Upper lobe of left lung (tissue), 6 donors: Measurements from ENCODE around the gene SLC1A2. TPM values are rescaled to one million over a fixed set of nuclear protein-coding genes. Genes with fewer than 3 reads are reported as not detected.

Source experiments
- ATAC-seq, 2 donors: fragments of 200-7000 bp; cut with Tn5 transposase; one replicate each; pipeline ENCODE4 v1.9.1; 2022; ENCODE audit warnings: mild to moderate bottlenecking in 2 of 2, moderate library complexity in 2 of 2; ENCODE audit not compliant: low FRiP score in 2 of 2
- DNase-seq, 2 donors: peaks; one replicate each; pipeline ENCODE4 v3.0.0-alpha.2; 2019 to 2020
- H3K27ac ChIP-seq, 4 donors: fragments of 200-600 bp; sonication (generic); one replicate each; pipeline ENCODE4 v1.5.1; 2016 to 2019
- H3K27me3 ChIP-seq, 4 donors: fragments of 200-600 bp; sonication (generic); one replicate each; pipeline ENCODE4 v1.5.1; 2017 to 2019
- H3K36me3 ChIP-seq, 4 donors: fragments of 200-600 bp; sonication (generic); one replicate each; pipeline ENCODE4 v1.5.1; 2016 to 2019
- H3K4me1 ChIP-seq, 4 donors: fragments of 200-600 bp; sonication (generic); one replicate each; pipeline ENCODE4 v1.5.1; 2018 to 2019
- H3K4me3 ChIP-seq, 4 donors: fragments of 200-600 bp; sonication (generic); one replicate each; pipeline ENCODE4 v1.5.1; 2017 to 2019; ENCODE audit warnings: mild to moderate bottlenecking in 2 of 4, moderate library complexity in 1 of 4
- H3K9me3 ChIP-seq, 4 donors: fragments of 200-600 bp; sonication (generic); one replicate each; pipeline ENCODE4 v1.5.1; 2018 to 2019
- CTCF ChIP-seq, 6 experiments: fragments of 450-650 bp in 4 of 6; fragments of 200-600 bp in 2 of 6; sonication (generic) in 2 of 6; IDR thresholded peaks; one replicate each; pipeline ENCODE4 v1.5.1; 2016 to 2019; ENCODE audit warnings: antibody characterized with exemption in 6 of 6
- EP300 ChIP-seq, 4 donors: sonication (generic); formaldehyde crosslinking; IDR thresholded peaks; one replicate each; pipeline ENCODE4 v1.5.1; 2017; ENCODE audit warnings: antibody characterized with exemption in 4 of 4, control low read depth in 2 of 4
- POLR2A ChIP-seq, 4 donors: fragments of 450-650 bp; IDR thresholded peaks; one replicate each; pipeline ENCODE4 v1.5.1; 2016 to 2017; ENCODE audit warnings: antibody characterized with exemption in 4 of 4, mild to moderate bottlenecking in 2 of 4
- POLR2AphosphoS5 ChIP-seq, 2 donors: sonication (generic); formaldehyde crosslinking; IDR thresholded peaks; one replicate each; pipeline ENCODE4 v1.5.1; 2017; ENCODE audit warnings: antibody characterized with exemption in 2 of 2
- WGBS, 2 donors: methylation state at CpG; one replicate each; pipeline ENCODE4 v1.1.5; 2017 to 2018; 5-methylcytosine and 5-hydroxymethylcytosine counted together
- total RNA-seq, 6 donors: library from RNA; depleted of rRNA in 4 of 6; stranded (reverse); fragments of >200 nt in 4 of 6; gene quantifications; one replicate each; pipeline versions ENCODE4 v1.1.0 to v1.2.1, GENCODE V29; 2016 to 2021
- donor health status: DM: no; HTN: no; CAD: no; lungs with moderate emphysema.
- donor health status: DM: no; HTN: yes; CAD: no; lungs with severe emphysema.

Gene SLC1A2
- total RNA-seq, 6 donors from 2014 or later: 1.5 to 3.1 (median 2.0) TPM

- 87 to 90% methylated on average over 5 of the region's 5 CpGs for WGBS, 2 donors
- no peaks in the 10 kb centered on the region for H3K36me3 ChIP-seq
- ATAC-seq: no peak
Observed at GRCh38 chr11:35365395-35365794, 54.0 kb downstream of the SLC1A2 start.

GRCh38 chr11:35363854-35364780 lies 55.2 kb downstream of the SLC1A2 start:
- no peak overlapping the region for H3K4me3 ChIP-seq
- ATAC-seq (peak; percentile 75 to 82), DNase-seq (peak in 1 of 2 donors; percentile 77)
- no peaks in the 10 kb centered on the region for H3K27me3 ChIP-seq
- H3K27ac ChIP-seq: peak overlapping the region; percentile 1 to 69 (median 54)
- peaks cover 10 to 23% (median 13%) of the 10 kb centered on the region in 4 donors for H3K4me1 ChIP-seq
- TF ChIP-seq EP300 (IDR thresholded peaks at IDR 0.05) (peak in 1 of 4 donors; percentile 19), POLR2AphosphoS5 (IDR thresholded peaks at IDR 0.05) (peak in 1 of 2 donors; percentile 22), CTCF (IDR thresholded peaks at IDR 0.05) (no peak), POLR2A (IDR thresholded peaks at IDR 0.05) (peak in 1 of 4 donors; percentile 16)
- H3K9me3 ChIP-seq: no peaks in the 10 kb centered on the region
- WGBS, 2 donors: 43 to 100% methylated on average over 1 to 2 of the region's 2 CpGs
- H3K36me3 ChIP-seq: no peaks in the 10 kb centered on the region

More at GRCh38 chr11:35365395-35365794, 54.0 kb downstream of the SLC1A2 start:
- TF ChIP-seq CTCF (IDR thresholded peaks at IDR 0.05) (no peak), POLR2AphosphoS5 (IDR thresholded peaks at IDR 0.05) (no peak), EP300 (IDR thresholded peaks at IDR 0.05) (no peak), POLR2A (IDR thresholded peaks at IDR 0.05) (no peak)
- Histone ChIP-seq H3K27ac (peak overlapping the region in 1 of 4 donors; percentile 64), H3K9me3 (no peaks in the 10 kb centered on the region), H3K27me3 (no peaks in the 10 kb centered on the region), H3K4me1 (peaks cover 10 to 21% (median 13%) of the 10 kb centered on the region in 4 donors), H3K4me3 (no peak overlapping the region)
- DNase-seq: no peak

- H3K27ac ChIP-seq: peak overlapping the region in 3 of 4 donors; percentile 44 to 69 (median 64)
- peaks cover 10 to 24% (median 15%) of the 10 kb centered on the region in 4 donors for H3K4me1 ChIP-seq
- no peak overlapping the region for H3K4me3 ChIP-seq
- H3K36me3 ChIP-seq: no peaks in the 10 kb centered on the region
- no peaks in the 10 kb centered on the region for H3K9me3 ChIP-seq
- 55% methylated on average over 5 of the region's 5 CpGs for WGBS, 2 donors
- TF ChIP-seq EP300 (IDR thresholded peaks at IDR 0.05): no peak
- TF ChIP-seq POLR2AphosphoS5 (IDR thresholded peaks at IDR 0.05): no peak
- TF ChIP-seq CTCF (IDR thresholded peaks at IDR 0.05): no peak
- TF ChIP-seq POLR2A (IDR thresholded peaks at IDR 0.05): no peak
- ATAC-seq (peak in 1 of 2 donors; percentile 63), DNase-seq (no peak)
- no peaks in the 10 kb centered on the region for H3K27me3 ChIP-seq
Observed at GRCh38 chr11:35363246-35363801, 56.0 kb downstream of the SLC1A2 start.

- 83 to 90% methylated on average over 2 of the region's 2 CpGs for WGBS, 2 donors
- TF ChIP-seq CTCF (IDR thresholded peaks at IDR 0.05): no peak
- no peak for TF ChIP-seq POLR2A (IDR thresholded peaks at IDR 0.05)
- no peak for TF ChIP-seq POLR2AphosphoS5 (IDR thresholded peaks at IDR 0.05)
- no peak for TF ChIP-seq EP300 (IDR thresholded peaks at IDR 0.05)
- no peaks in the 10 kb centered on the region for H3K9me3 ChIP-seq
Observed at GRCh38 chr11:35362521-35362980, 56.8 kb downstream of the SLC1A2 start.

More at GRCh38 chr11:35362521-35362980, 56.8 kb downstream of the SLC1A2 start:
- DNase-seq (no peak), ATAC-seq (no peak)
- Histone ChIP-seq H3K36me3 (no peaks in the 10 kb centered on the region), H3K27ac (no peak overlapping the region), H3K27me3 (no peaks in the 10 kb centered on the region), H3K4me3 (no peak overlapping the region), H3K4me1 (peaks cover 10 to 24% (median 15%) of the 10 kb centered on the region in 4 donors)
